ENCODE measurements around the gene CCDC88C.
A peak's percentile ranks its signal among the peaks of the same experiment; 100 is the strongest.

CCDC88C gene

DNA sequence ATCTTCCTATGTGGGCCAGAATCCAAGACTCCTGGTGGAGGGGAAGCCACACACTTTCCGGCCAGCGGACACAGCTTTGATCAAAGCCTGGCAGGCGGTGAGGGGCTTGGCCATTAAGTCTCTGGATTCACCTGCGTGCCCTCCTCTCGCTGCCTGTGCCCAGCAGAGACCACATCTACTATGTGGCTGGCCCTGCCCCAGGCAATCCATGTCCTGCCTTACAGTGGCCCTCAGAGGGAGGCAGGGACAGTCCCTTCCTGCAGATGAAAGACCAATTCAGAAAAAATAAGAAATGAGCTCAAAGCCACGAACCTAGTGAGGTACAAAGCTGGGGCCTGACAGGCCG, 90.4 kb downstream of the CCDC88C start:
- H3K4me3 ChIP-seq (ENCODE audit: low read depth, low read length): no peak overlapping the region
- no peak for DNase-seq (ENCODE audit: low read depth)
- TF ChIP-seq, protein P1, sequence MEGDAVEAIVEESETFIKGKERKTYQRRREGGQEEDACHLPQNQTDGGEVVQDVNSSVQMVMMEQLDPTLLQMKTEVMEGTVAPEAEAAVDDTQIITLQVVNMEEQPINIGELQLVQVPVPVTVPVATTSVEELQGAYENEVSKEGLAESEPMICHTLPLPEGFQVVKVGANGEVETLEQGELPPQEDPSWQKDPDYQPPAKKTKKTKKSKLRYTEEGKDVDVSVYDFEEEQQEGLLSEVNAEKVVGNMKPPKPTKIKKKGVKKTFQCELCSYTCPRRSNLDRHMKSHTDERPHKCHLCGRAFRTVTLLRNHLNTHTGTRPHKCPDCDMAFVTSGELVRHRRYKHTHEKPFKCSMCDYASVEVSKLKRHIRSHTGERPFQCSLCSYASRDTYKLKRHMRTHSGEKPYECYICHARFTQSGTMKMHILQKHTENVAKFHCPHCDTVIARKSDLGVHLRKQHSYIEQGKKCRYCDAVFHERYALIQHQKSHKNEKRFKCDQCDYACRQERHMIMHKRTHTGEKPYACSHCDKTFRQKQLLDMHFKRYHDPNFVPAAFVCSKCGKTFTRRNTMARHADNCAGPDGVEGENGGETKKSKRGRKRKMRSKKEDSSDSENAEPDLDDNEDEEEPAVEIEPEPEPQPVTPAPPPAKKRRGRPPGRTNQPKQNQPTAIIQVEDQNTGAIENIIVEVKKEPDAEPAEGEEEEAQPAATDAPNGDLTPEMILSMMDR (IDR thresholded peaks at IDR 0.05; ENCODE audit: low read depth, low read length, missing control alignments): no peak

DNA sequence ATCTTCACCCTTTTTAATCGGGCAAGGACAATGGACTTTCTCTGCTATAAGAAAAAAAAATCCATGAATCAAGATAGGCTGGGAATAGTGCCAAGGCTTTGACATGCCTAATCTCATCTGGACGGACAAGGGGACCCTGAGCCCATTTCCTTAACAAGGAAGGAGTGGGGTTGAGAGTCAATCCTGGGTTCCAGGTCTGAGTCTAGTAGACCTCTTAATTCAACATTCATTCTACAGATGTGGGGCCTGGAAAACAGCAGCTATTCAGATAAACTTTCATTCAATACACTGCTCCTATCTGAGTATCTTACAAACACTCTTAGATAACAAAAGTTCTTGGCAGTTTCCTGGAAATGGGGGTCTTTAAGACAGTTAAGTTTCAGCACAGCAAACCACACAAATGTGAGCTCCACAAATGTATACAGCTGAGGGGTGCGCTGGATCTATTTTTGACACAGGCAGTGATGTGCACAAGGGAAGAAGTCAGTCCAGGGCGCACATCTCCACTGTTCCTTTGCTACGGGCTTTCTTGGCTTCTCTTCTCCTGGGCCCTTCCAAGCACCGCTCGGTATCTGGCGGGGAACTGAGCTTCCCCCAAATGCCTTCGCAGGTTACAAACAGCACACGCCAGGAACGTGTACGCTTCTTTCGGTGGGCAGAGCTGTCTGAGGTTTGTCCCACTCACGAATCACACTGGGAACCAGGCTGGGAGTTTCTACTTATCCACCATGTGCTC, 90.9 kb downstream of the CCDC88C start:
- no peak for DNase-seq (ENCODE audit: low read depth)
- H3K4me3 ChIP-seq (ENCODE audit: low read depth, low read length): no peak overlapping the region
- TF ChIP-seq, protein P1 (IDR thresholded peaks at IDR 0.05; ENCODE audit: low read depth, low read length, missing control alignments): no peak

DNA sequence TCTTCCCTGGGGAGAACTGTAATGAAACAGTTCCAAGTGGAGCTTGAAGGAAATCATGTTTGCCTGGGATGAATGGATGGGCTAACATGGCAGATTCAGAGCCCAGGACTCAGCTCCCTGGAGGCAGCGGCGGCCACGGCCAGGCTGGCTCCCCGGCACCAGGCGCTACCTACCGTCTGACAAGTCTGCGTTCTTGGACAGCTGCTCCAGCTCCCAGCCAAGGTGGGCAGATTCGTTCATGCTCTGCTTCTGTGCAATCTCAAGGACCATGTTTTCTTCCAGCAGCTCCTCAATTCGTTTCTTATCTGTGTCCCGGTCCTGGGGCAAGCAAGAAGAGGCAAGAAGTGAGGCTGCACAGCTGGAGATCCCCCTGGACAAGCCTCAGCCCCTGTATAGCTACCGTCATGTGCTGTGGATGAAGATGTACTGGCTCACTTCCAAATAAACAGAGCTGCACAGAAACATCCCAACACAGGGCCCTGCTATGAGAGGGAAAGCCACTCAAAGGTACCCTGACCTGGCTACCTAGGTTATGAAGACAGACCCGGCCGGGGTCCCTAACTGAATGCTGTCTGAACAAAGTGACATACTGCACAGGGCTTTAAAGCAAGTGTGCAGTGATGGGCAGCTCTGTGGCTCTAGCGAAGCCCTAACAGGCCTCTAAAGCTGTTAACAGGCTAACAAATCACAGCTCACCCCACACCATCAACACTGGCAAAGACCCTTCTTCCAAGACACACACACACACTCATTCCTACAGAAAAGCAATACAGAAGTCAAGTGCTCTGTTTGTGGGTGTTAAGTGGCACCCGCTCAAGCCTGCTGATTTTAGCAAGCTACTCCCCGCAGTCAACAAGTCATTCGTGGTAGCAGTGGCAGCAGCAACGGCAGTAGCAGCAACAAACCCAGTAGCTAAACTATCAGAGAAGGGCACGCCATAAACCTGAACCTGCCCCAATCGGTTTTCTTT, 92.7 kb downstream of the CCDC88C start:
- peak overlapping the region; percentile 19; the same call in 1 of the 2 replicates for H3K4me3 ChIP-seq (ENCODE audit: low read depth, low read length)
- DNase-seq (ENCODE audit: low read depth): no peak
- TF ChIP-seq, protein P1 (IDR thresholded peaks at IDR 0.05; ENCODE audit: low read depth, low read length, missing control alignments): no peak

DNA sequence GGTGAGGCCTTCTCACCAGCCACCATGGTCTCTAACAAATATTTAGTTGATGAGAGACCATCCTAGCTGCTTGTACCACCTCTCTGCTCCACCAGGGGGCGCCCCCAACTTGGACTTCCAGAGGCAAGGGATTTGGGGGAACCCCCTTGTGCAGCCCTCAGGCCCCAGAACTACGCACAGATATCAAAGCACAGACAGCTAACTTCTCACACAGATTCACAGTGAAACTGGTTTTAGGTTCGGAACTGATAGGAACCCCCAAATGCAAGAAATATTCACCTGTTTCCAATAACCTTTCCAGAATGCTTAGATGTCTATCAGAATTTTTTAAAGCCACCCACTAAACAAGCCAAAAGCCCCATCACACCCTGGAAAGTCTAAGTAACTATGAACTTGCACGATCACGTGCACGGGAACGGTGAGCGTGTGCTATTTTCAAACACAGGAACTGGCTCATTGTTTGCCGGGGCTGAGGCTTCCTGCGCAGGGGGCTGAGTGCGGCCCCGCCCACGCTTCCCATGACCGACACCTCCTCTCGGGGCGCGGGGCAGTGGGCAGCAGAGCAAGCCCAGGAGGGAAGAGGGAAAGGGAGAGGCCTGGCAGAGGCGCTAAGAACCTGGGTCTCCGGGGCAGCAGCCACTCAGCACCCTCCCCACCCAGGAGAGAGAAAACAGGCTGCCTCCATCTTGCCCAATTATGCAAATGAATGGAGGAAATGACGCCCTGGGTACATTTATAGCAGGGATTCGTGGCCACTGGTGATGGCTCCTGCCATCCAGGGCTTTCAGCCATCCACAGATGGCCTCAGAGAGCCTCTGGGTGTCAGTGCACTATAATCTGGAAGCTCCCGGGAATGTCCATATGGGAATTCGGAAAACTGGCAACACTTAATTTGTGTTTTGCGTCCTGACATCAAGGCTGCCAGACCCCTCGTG, 93.7 kb downstream of the CCDC88C start:
- peak; percentile 76 for DNase-seq (ENCODE audit: low read depth)
- TF ChIP-seq, protein P1 (IDR thresholded peaks at IDR 0.05; ENCODE audit: low read depth, low read length, missing control alignments): peak; percentile 87
- peak overlapping the region; percentile 19 for H3K4me3 ChIP-seq (ENCODE audit: low read depth, low read length)

DNA sequence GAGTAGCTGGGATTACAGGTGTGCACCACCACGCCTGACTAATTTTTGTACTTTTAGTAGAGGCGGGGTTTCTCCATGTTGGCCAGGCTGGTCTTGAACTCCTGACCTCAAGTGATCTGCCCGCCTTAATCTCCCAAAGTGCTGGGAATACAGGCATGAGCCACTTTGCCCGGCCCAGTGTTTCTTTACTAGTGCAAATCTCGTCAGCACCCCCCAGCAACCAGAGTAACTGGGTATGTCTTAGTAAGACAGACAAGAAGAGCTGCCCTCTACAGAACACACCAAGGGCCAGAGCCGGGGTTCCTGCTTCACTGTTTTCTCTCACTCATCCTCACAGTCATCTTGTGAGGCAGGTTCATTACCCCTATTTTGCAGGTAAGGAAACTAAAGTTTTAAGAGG, 94.6 kb downstream of the CCDC88C start:
- no peak overlapping the region for H3K4me3 ChIP-seq (ENCODE audit: low read depth, low read length)
- no peak for DNase-seq (ENCODE audit: low read depth)

DNA sequence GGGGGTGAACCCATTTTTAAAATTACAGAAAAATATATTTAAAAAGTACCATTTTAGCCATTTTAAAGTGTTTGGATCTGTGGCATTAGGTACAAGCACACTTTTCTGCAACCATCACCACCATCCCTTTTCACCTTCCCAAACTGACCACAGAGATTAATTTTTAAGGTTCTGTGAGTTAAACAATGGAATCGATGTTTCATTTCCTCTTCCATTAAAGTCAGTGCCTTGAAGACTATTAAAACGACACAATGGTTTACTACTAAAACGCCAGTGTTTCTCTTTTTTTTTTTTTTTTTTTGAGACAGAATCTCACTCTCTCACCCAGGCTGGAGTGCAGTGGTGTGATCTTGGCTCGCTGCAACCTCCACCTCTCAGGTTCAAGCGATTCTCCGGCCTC, 95.0 kb downstream of the CCDC88C start:
- TF ChIP-seq, protein P1 (IDR thresholded peaks at IDR 0.05; ENCODE audit: low read depth, low read length, missing control alignments): no peak
- no peak for DNase-seq (ENCODE audit: low read depth)
- no peak overlapping the region for H3K4me3 ChIP-seq (ENCODE audit: low read depth, low read length)

More for the DNA sequence above, 94.6 kb downstream of the CCDC88C start:
- TF ChIP-seq, protein P1 (IDR thresholded peaks at IDR 0.05; ENCODE audit: low read depth, low read length, missing control alignments): no peak
